Measurements from ENCODE around the gene ATRNL1.

- TF ChIP-seq BHLHE40 (IDR thresholded peaks at IDR 0.05; ENCODE audit: borderline replicate concordance), result no peak
- TF ChIP-seq ELF4 (IDR thresholded peaks at IDR 0.05), result no peak
- no peak for TF ChIP-seq SUZ12 (IDR thresholded peaks at IDR 0.05)
- no peak for TF ChIP-seq ARNT (IDR thresholded peaks at IDR 0.05)
- TF ChIP-seq SP1 (IDR thresholded peaks at IDR 0.05), result no peak
- TF ChIP-seq CTBP1 (IDR thresholded peaks at IDR 0.05; ENCODE audit: borderline replicate concordance), result no peak
- no peak for TF ChIP-seq PKNOX1 (IDR thresholded peaks at IDR 0.05)
- TF ChIP-seq TARDBP (IDR thresholded peaks at IDR 0.05), result no peak
- TF ChIP-seq FOXA1 (IDR thresholded peaks at IDR 0.05), result no peak
- no peak for TF ChIP-seq NFRKB (IDR thresholded peaks at IDR 0.05)
- TF ChIP-seq FOXM1 (IDR thresholded peaks at IDR 0.05; ENCODE audit: borderline replicate concordance), result no peak
Measured at GRCh38 chr10:115214829-115215228, 121.7 kb downstream of the ATRNL1 start.
